HepG2 (cell line): ENCODE measurements around the gene UTP11. TPM values are rescaled to one million over a fixed set of nuclear protein-coding genes. Genes with fewer than 3 reads are reported as not detected.

Experiments used
- AHR ChIP-seq: IDR thresholded peaks from 2 replicates; pipeline ENCODE4 v1.6.1; 2018; ENCODE audit warnings: missing genetic modification reagents, missing compliant biosample characterization
- CCAR2 ChIP-seq: fragments of 200-400 bp; formaldehyde crosslinking; optimal IDR thresholded peaks from 2 replicates; pipeline ENCODE3; 2018; ENCODE audit warnings: low read depth, mild to moderate bottlenecking, low read length, moderate library complexity
- CENPX ChIP-seq: sonication (generic); formaldehyde crosslinking; IDR thresholded peaks from 2 replicates; pipeline ENCODE4 v1.9.0; 2021; ENCODE audit warnings: mild to moderate bottlenecking, missing genetic modification reagents, moderate library complexity
- CREB1 ChIP-seq, 2 experiments: fragments of 450-650 bp in 1 of 2; IDR thresholded peaks; 2 replicates each; pipeline ENCODE4 v1.6.1; 2016 to 2017; ENCODE audit warnings: control low read depth in 1 of 2, mild to moderate bottlenecking in 1 of 2, missing compliant biosample characterization in 1 of 2, missing genetic modification characterization in 1 of 2
- FOXK1 ChIP-seq: sonication (generic); formaldehyde crosslinking; IDR thresholded peaks from 2 replicates; pipeline ENCODE4 v1.4.0; 2020; ENCODE audit warnings: low read depth, missing genetic modification reagents, borderline replicate concordance
- FOXM1 ChIP-seq: sonication (generic); formaldehyde crosslinking; IDR thresholded peaks from 2 replicates; pipeline ENCODE4 v1.5.0; 2020; ENCODE audit warnings: missing genetic modification reagents
- FOXP1 ChIP-seq, 2 experiments: fragments of 450-650 bp in 1 of 2; IDR thresholded peaks; 2 replicates each; pipeline ENCODE4 v1.6.1; 2017 to 2018; ENCODE audit warnings: antibody characterized with exemption in 1 of 2
- GPN1 ChIP-seq: sonication (generic); formaldehyde crosslinking; IDR thresholded peaks from 2 replicates; pipeline ENCODE4 v1.5.1; 2020; ENCODE audit warnings: missing genetic modification reagents, borderline replicate concordance
- JUND ChIP-seq: sonication (generic); formaldehyde crosslinking; IDR thresholded peaks from 2 replicates; pipeline ENCODE4 v1.8.0; 2022; ENCODE audit warnings: mild to moderate bottlenecking, missing genetic modification reagents
- KDM3A ChIP-seq: IDR thresholded peaks from 2 replicates; pipeline ENCODE4 v1.6.1; 2018; ENCODE audit warnings: low read depth, missing compliant biosample characterization
- MIXL1 ChIP-seq: IDR thresholded peaks from 2 replicates; pipeline ENCODE4 v1.6.1; 2016
- NCOA2 ChIP-seq: sonication (generic); formaldehyde crosslinking; IDR thresholded peaks from 2 replicates; pipeline ENCODE4 v1.8.0; 2022; ENCODE audit warnings: inconsistent platforms
- NR2C2 ChIP-seq: sonication (generic); formaldehyde crosslinking; IDR thresholded peaks from 2 replicates; pipeline ENCODE4 v1.4.0; 2020; ENCODE audit warnings: missing genetic modification reagents, mild to moderate bottlenecking, moderate library complexity, borderline replicate concordance
- RFX1 ChIP-seq: fragments of 450-650 bp; IDR thresholded peaks from 2 replicates; pipeline ENCODE4 v1.6.1; 2017
- SALL1 ChIP-seq: sonication (generic); formaldehyde crosslinking; IDR thresholded peaks from 2 replicates; pipeline ENCODE4 v1.8.0; 2022; ENCODE audit warnings: mild to moderate bottlenecking, missing genetic modification reagents
- SIN3A ChIP-seq: IDR thresholded peaks from 2 replicates; pipeline ENCODE4 v1.6.1; 2011; ENCODE audit warnings: low read depth, mild to moderate bottlenecking, control low read depth, low read length, borderline replicate concordance
- XBP1 ChIP-seq: sonication (generic); formaldehyde crosslinking; IDR thresholded peaks from 2 replicates; pipeline ENCODE4 v1.5.0; 2020; ENCODE audit warnings: missing genetic modification reagents
- XRCC5 ChIP-seq: fragments of 200-400 bp; formaldehyde crosslinking; optimal IDR thresholded peaks from 2 replicates; pipeline ENCODE3; 2017; ENCODE audit warnings: mild to moderate bottlenecking, low read length
- ZBTB25 ChIP-seq: IDR thresholded peaks from 2 replicates; pipeline ENCODE4 v1.6.1; 2018; ENCODE audit warnings: missing genetic modification reagents
- ZKSCAN1 ChIP-seq: fragments of 150-350 bp; IDR thresholded peaks from 2 replicates; pipeline ENCODE4 v1.6.1; 2014; ENCODE audit warnings: low read length
- ZNF276 ChIP-seq: sonication (generic); formaldehyde crosslinking; IDR thresholded peaks from 2 replicates; pipeline ENCODE4 v1.4.0; 2020; ENCODE audit warnings: mild to moderate bottlenecking, low read depth, missing genetic modification reagents
- ZNF709 ChIP-seq: sonication (generic); formaldehyde crosslinking; IDR thresholded peaks from 2 replicates; pipeline ENCODE4 v1.5.0; 2020; ENCODE audit warnings: mild to moderate bottlenecking, missing genetic modification reagents
- ZNF710 ChIP-seq: sonication (generic); formaldehyde crosslinking; IDR thresholded peaks from 2 replicates; pipeline ENCODE4 v1.5.0; 2020; ENCODE audit warnings: mild to moderate bottlenecking, missing genetic modification reagents, borderline replicate concordance
- ZNF75D ChIP-seq: sonication (generic); formaldehyde crosslinking; IDR thresholded peaks from 2 replicates; pipeline ENCODE4 v1.8.1; 2023; ENCODE audit warnings: missing genetic modification reagents, mild to moderate bottlenecking, borderline replicate concordance
- ZNF839 ChIP-seq: sonication (generic); formaldehyde crosslinking; IDR thresholded peaks from 2 replicates; pipeline ENCODE4 v1.4.0; 2020; ENCODE audit warnings: missing genetic modification reagents, mild to moderate bottlenecking, borderline replicate concordance
- ZNF878 ChIP-seq: sonication (generic); formaldehyde crosslinking; IDR thresholded peaks from 2 replicates; pipeline ENCODE4 v1.8.1; 2023; ENCODE audit warnings: mild to moderate bottlenecking, missing genetic modification reagents, moderate library complexity
- polyA plus RNA-seq, 8 experiments: library from polyadenylated mRNA; depleted of rRNA in 3 of 8; stranded (reverse) in 7 of 8; unstranded in 1 of 8; fragments of >200 nt; fragmentation: Illumina TruSeq in 4 of 8; extraction: Trizol in 4 of 8; gene quantifications; 2 replicates each; pipeline versions ENCODE4 v1.2.1 to v1.2.3, GENCODE V29; 2011 to 2016; ENCODE audit warnings: low read depth in 4 of 8, missing spikeins in 1 of 8, mixed read lengths in 1 of 8; ENCODE audit not compliant: insufficient read depth in 1 of 8
- total RNA-seq, 5 experiments: library from RNA; depleted of rRNA; stranded (reverse); fragments of >200 nt; fragmentation: Illumina TruSeq; extraction: Trizol; gene quantifications; 2 replicates each; pipeline ENCODE4 v1.2.3, GENCODE V29; 2016; ENCODE audit warnings: low read depth in 1 of 5

The UTP11 gene
- total and polyA plus RNA-seq, 2 of the 13 experiments (the other 11 are each of a cell fraction or from before 2014, with no cell fraction given): 13.5 to 44.8 TPM

- TF ChIP-seq CREB1 (IDR thresholded peaks at IDR 0.05) (peak; percentile 93), CREB1 (CRISPR knock-in tag; IDR thresholded peaks at IDR 0.05) (peak; percentile 99), RFX1 (no peak), AHR (CRISPR knock-in tag) (peak; percentile 99), XBP1 (CRISPR knock-in tag) (no peak), ZNF839 (CRISPR knock-in tag) (peak; percentile 88), SIN3A (no peak; the same call in 1 of the 2 replicates), NCOA2 (CRISPR knock-in tag) (peak; percentile 73), ZKSCAN1 (no peak), KDM3A (CRISPR knock-in tag) (no peak; the same call in 1 of the 2 replicates), SALL1 (CRISPR knock-in tag) (peak; percentile 99), ZBTB25 (CRISPR knock-in tag) (peak; percentile 77), ZNF710 (CRISPR knock-in tag) (0 out of 2 replicates have a peak, but pooled peaks have one; percentile 42), ZNF276 (CRISPR knock-in tag) (peak; percentile 90), FOXK1 (CRISPR knock-in tag) (peak; percentile 35; the same call in 1 of the 2 replicates), ZNF75D (CRISPR knock-in tag) (peak; percentile 93; the same call in 1 of the 2 replicates), XRCC5 (peak; percentile 61), NR2C2 (CRISPR knock-in tag) (peak; percentile 30; the same call in 1 of the 2 replicates), CCAR2 (peak; percentile 44), MIXL1 (CRISPR knock-in tag) (peak; percentile 33; the same call in 1 of the 2 replicates), JUND (CRISPR knock-in tag) (peak; percentile 87), CENPX (CRISPR knock-in tag) (no peak), ZNF709 (CRISPR knock-in tag) (peak; percentile 84; the same call in 1 of the 2 replicates), GPN1 (CRISPR knock-in tag) (0 out of 2 replicates have a peak, but pooled peaks have one; percentile 60), ZNF878 (CRISPR knock-in tag) (peak; percentile 94), FOXP1 (IDR thresholded peaks at IDR 0.05) (no peak), FOXP1 (CRISPR knock-in tag; IDR thresholded peaks at IDR 0.05) (no peak), FOXM1 (CRISPR knock-in tag) (no peak; the same call in 1 of the 2 replicates)
These were observed at the start of gene UTP11 (continued) for GRCh38 chr1:38012363-38013226.
